Endodermal cell (in vitro differentiated cells): ENCODE measurements around the gene SLC66A3. TPM values are rescaled to one million over a fixed set of nuclear protein-coding genes. Genes with fewer than 3 reads are reported as not detected.

Experiments used
- DNase-seq: peaks from one replicate; pipeline ENCODE4 v3.0.0-alpha.2; 2017
- H3K27ac ChIP-seq: 2 replicates; pipeline ENCODE4 v1.5.1; 2013; ENCODE audit warnings: mild to moderate bottlenecking, low read depth, low read length, moderate library complexity
- H3K27me3 ChIP-seq: 2 replicates; pipeline ENCODE4 v1.6.1; 2013; ENCODE audit warnings: mild to moderate bottlenecking, low read length, moderate library complexity; ENCODE audit not compliant: insufficient read depth, control insufficient read depth, poor library complexity, severe bottlenecking
- H3K36me3 ChIP-seq: 2 replicates; pipeline ENCODE4 v1.7.0; 2013; ENCODE audit warnings: mild to moderate bottlenecking, low read length, moderate library complexity; ENCODE audit not compliant: control insufficient read depth, insufficient read depth
- H3K4me1 ChIP-seq: one replicate; pipeline ENCODE4 v1.7.0; 2013; ENCODE audit warnings: low read length; ENCODE audit not compliant: control insufficient read depth, insufficient read depth
- H3K4me3 ChIP-seq: 2 replicates; pipeline ENCODE4 v1.5.1; 2013; ENCODE audit warnings: mild to moderate bottlenecking, low read length, moderate library complexity
- H3K9ac ChIP-seq: 2 replicates; pipeline ENCODE4 v1.6.1; 2013; ENCODE audit warnings: mild to moderate bottlenecking, low read length, moderate library complexity; ENCODE audit not compliant: poor library complexity, severe bottlenecking; ENCODE audit errors: extremely low read depth
- H3K9me3 ChIP-seq: 2 replicates; pipeline ENCODE4 v1.6.1; 2013; ENCODE audit warnings: mild to moderate bottlenecking, low read length, moderate library complexity; ENCODE audit not compliant: control insufficient read depth
- H3K27ac Mint-ChIP-seq: 2 replicates; pipeline ENCODE4 v1.8.0; 2020; ENCODE audit warnings: mixed read lengths
- H3K27me3 Mint-ChIP-seq: 2 replicates; pipeline ENCODE4 v1.8.0; 2021; ENCODE audit warnings: mild to moderate bottlenecking, mixed read lengths; ENCODE audit not compliant: insufficient read depth
- H3K36me3 Mint-ChIP-seq: 2 replicates; pipeline ENCODE4 v1.8.0; 2020; ENCODE audit warnings: low read depth, mixed read lengths
- H3K4me1 Mint-ChIP-seq: 2 replicates; pipeline ENCODE4 v1.8.0; 2020; ENCODE audit warnings: mixed read lengths
- H3K4me3 Mint-ChIP-seq: 2 replicates; pipeline ENCODE4 v1.8.0; 2020; ENCODE audit warnings: mild to moderate bottlenecking, moderate library complexity, mixed read lengths
- H3K9me3 Mint-ChIP-seq: 2 replicates; pipeline ENCODE4 v1.8.0; 2020; ENCODE audit warnings: mild to moderate bottlenecking, mixed read lengths
- CTCF ChIP-seq: fragments of 200-600 bp; sonication (generic); conservative IDR thresholded peaks from 2 replicates; pipeline ENCODE4 v1.5.0; 2021; ENCODE audit warnings: antibody characterized with exemption, mild to moderate bottlenecking
- WGBS, 2 experiments: methylation state at CpG; one replicate each; pipeline versions ENCODE4 v1.1.5 to v1.1.7; 2013; ENCODE audit warnings: missing lambda C conversion rate in 2 of 2, mixed read lengths in 1 of 2; ENCODE audit not compliant: insufficient coverage in 1 of 2, insufficient read length in 1 of 2; 5-methylcytosine and 5-hydroxymethylcytosine counted together
- total RNA-seq, 2 donors: library from RNA; stranded (reverse); fragmentation: NEBNext Ultra II Directional in 1 of 2; extraction: Animal tissue kit (Norgen Biotek cat#: 25700) in 1 of 2; gene quantifications; 2 replicates in 1 of 2; 3 replicates in 1 of 2; pipeline ENCODE4 v1.2.1, GENCODE V29; 2021

The SLC66A3 gene
- total RNA-seq, 2 donors from 2014 or later, result 14.4 to 17.5 TPM

- no peaks in the 10 kb centered on the region for H3K9me3 Mint-ChIP-seq
- H3K27ac ChIP-seq, result no peak overlapping the region
Measured at GRCh38 chr2:11203480-11203879, 48.2 kb downstream of the SLC66A3 start.

GRCh38 chr2:11208083-11208482 lies 52.8 kb downstream of the SLC66A3 start:
- Mint-ChIP-seq H3K4me1 (peaks cover 2% of the 10 kb centered on the region), H3K4me3 (no peak overlapping the region), H3K27me3 (no peaks in the 10 kb centered on the region), H3K27ac (no peak overlapping the region), H3K9me3 (no peaks in the 10 kb centered on the region), H3K36me3 (peaks cover 34% of the 10 kb centered on the region)
- Histone ChIP-seq H3K4me1 (no peaks in the 10 kb centered on the region), H3K27me3 (no peaks in the 10 kb centered on the region), H3K4me3 (no peak overlapping the region), H3K9me3 (no peaks in the 10 kb centered on the region), H3K36me3 (peaks cover 63% of the 10 kb centered on the region), H3K9ac (no peak overlapping the region), H3K27ac (no peak overlapping the region)
- DNase-seq, result no peak
- no peak for TF ChIP-seq CTCF

More at GRCh38 chr2:11203480-11203879, 48.2 kb downstream of the SLC66A3 start:
- Mint-ChIP-seq H3K4me1 (peaks cover 2% of the 10 kb centered on the region), H3K4me3 (no peak overlapping the region), H3K27me3 (no peaks in the 10 kb centered on the region), H3K36me3 (peaks cover 38% of the 10 kb centered on the region), H3K27ac (no peak overlapping the region)
- DNase-seq, result no peak
- Histone ChIP-seq H3K4me3 (no peak overlapping the region), H3K4me1 (no peaks in the 10 kb centered on the region), H3K9ac (no peak overlapping the region), H3K36me3 (peaks cover 74% of the 10 kb centered on the region), H3K9me3 (no peaks in the 10 kb centered on the region), H3K27me3 (no peaks in the 10 kb centered on the region)
- TF ChIP-seq CTCF, result no peak
- 94 to 100% methylated on average over 1 to 3 of the region's 3 CpGs for WGBS, 2 experiments

GRCh38 chr2:11212645-11213044 lies 57.4 kb downstream of the SLC66A3 start:
- H3K9me3 ChIP-seq, result no peaks in the 10 kb centered on the region
- H3K4me3 Mint-ChIP-seq, result no peak overlapping the region
- H3K27ac ChIP-seq, result no peak overlapping the region
- no peaks in the 10 kb centered on the region for H3K4me1 ChIP-seq
- H3K27ac Mint-ChIP-seq, result no peak overlapping the region
- no peak overlapping the region for H3K4me3 ChIP-seq
- H3K36me3 Mint-ChIP-seq, result peaks cover 63% of the 10 kb centered on the region
- DNase-seq, result no peak
- H3K27me3 ChIP-seq, result no peaks in the 10 kb centered on the region
- no peaks in the 10 kb centered on the region for H3K9me3 Mint-ChIP-seq
- H3K36me3 ChIP-seq, result peaks cover 72% of the 10 kb centered on the region
- no peak overlapping the region for H3K9ac ChIP-seq
- H3K4me1 Mint-ChIP-seq, result no peaks in the 10 kb centered on the region
- no peaks in the 10 kb centered on the region for H3K27me3 Mint-ChIP-seq
- no peak for TF ChIP-seq CTCF
